ENCODE results near the gene CLEC3B. TPM values are rescaled to one million over a fixed set of nuclear protein-coding genes. Genes with fewer than 3 reads are reported as not detected.

The CLEC3B gene, protein sequence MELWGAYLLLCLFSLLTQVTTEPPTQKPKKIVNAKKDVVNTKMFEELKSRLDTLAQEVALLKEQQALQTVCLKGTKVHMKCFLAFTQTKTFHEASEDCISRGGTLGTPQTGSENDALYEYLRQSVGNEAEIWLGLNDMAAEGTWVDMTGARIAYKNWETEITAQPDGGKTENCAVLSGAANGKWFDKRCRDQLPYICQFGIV
- total RNA-seq (2021; fragmentation: NEBNext Ultra II Directional; extraction: Animal tissue kit (Norgen Biotek cat#: 25700)) (not detected in 2 replicates), polyA plus RNA-seq (2011; rRNA removed) (0.20 and 0.32 TPM in 2 replicates), polyA minus RNA-seq (2011; rRNA and poly(A)+ RNA removed) (not detected in 2 replicates)
- polyA plus RNA-seq (2011; cell fraction: cytosol; rRNA removed), result 0.22 TPM
- 0.56 TPM for polyA plus RNA-seq (2011; cell fraction: nucleus; rRNA removed)
- 0.45 TPM in 1 of 4 replicates, not detected in the others for polyA plus RNA-seq (2012, experiment 1 of 2)
- polyA plus RNA-seq (2012, experiment 2 of 2), result not detected
- 0.12 TPM for polyA plus RNA-seq (2013, experiment 1 of 2)
- polyA plus RNA-seq (2013, experiment 2 of 2), result 0.09 TPM
- not detected for polyA minus RNA-seq (2011; cell fraction: cytosol; rRNA and poly(A)+ RNA removed)
- 0.70 TPM for polyA minus RNA-seq (2011; cell fraction: nucleus; rRNA and poly(A)+ RNA removed)
- long read RNA-seq, experiment 1, partial matches to known transcripts, result 0 of 1 reads
- long read RNA-seq, experiment 1, other reads (novel, unspliced or antisense), result 1 of 1 reads
- long read RNA-seq, experiment 2, result 0 reads

- Histone ChIP-seq H3K9me3 (ENCODE audit: insufficient read depth in 2 of 2, low read depth in 1 of 2, low read length in 1 of 2) (no peaks in the 10 kb centered on the region), H3K9ac (replicated peaks in 1 of 4; ENCODE audit: extremely low read depth in 1 of 4, low read depth in 3 of 4, low read length in 3 of 4) (no peak within 1 kb of the TSS), H3K4me1 (replicated peaks in 1 of 4; ENCODE audit: control insufficient read depth in 3 of 4, insufficient read depth in 4 of 4, low read length in 3 of 4) (no peaks in the 10 kb centered on the region; a peak in 4 of 7 replicates), H2AFZ (ENCODE audit: low read length) (no peak within 1 kb of the TSS), H2BK12ac (ENCODE audit: low read depth, low read length) (no peak within 1 kb of the TSS), H3K27me3 (replicated peaks in 1 of 4; ENCODE audit: control insufficient read depth in 3 of 4, extremely low read depth in 1 of 4, insufficient read depth in 3 of 4, low read length in 3 of 4) (peaks cover 0 to 2% (median 0%) of the 10 kb centered on the region in 4 experiments; a peak in 1 of 7 replicates), H4K91ac (replicated peaks; ENCODE audit: insufficient read length, low read length) (no peak within 1 kb of the TSS), H2BK5ac (ENCODE audit: low read depth, low read length) (no peak within 1 kb of the TSS), H3K18ac (ENCODE audit: extremely low read depth, low read length) (no peak within 1 kb of the TSS), H4K20me1 (replicated peaks in 1 of 2; ENCODE audit: control insufficient read depth in 1 of 2, insufficient read depth in 2 of 2, low read length in 2 of 2) (peaks cover 0 to under 1% of the 10 kb centered on the region in 2 experiments), H3K56ac (replicated peaks; ENCODE audit: insufficient read length, low read depth, low read length) (no peak within 1 kb of the TSS), H3K4me3 (ENCODE audit: extremely low read depth in 1 of 4, insufficient read depth in 2 of 4, low read depth in 3 of 4, low read length in 4 of 4) (no peak within 1 kb of the TSS), H3K79me2 (ENCODE audit: control insufficient read depth in 1 of 2, insufficient read depth in 2 of 2, low read length in 2 of 2) (no peaks in the 10 kb centered on the region), H3K23me2 (ENCODE audit: low read depth, low read length) (no peaks in the 10 kb centered on the region), H3K23ac (ENCODE audit: insufficient read length) (no peak within 1 kb of the TSS), H3K36me3 (ENCODE audit: control insufficient read depth in 2 of 4, insufficient read depth in 4 of 4, low read length in 3 of 4) (no peaks in the 10 kb centered on the region), H3K79me1 (ENCODE audit: low read depth, low read length) (no peaks in the 10 kb centered on the region), H3K14ac (ENCODE audit: insufficient read length) (no peak within 1 kb of the TSS), H2AK5ac (ENCODE audit: low read depth, low read length) (no peak within 1 kb of the TSS), H3K27ac (ENCODE audit: low read depth, low read length) (no peak within 1 kb of the TSS), H3K4me2 (ENCODE audit: insufficient read depth in 1 of 2, low read depth in 2 of 2, low read length in 2 of 2) (no peak within 1 kb of the TSS), H2BK120ac (replicated peaks; ENCODE audit: low read depth, low read length) (no peak within 1 kb of the TSS), H4K8ac (ENCODE audit: extremely low read depth, insufficient read depth, low read length) (no peak within 1 kb of the TSS), H2BK15ac (ENCODE audit: low read length) (no peak within 1 kb of the TSS), H2BK20ac (ENCODE audit: low read length) (no peak within 1 kb of the TSS), H4K5ac (ENCODE audit: insufficient read length, low read depth, low read length) (no peak within 1 kb of the TSS), H3K4ac (replicated peaks; ENCODE audit: insufficient read length, low read depth, low read length) (no peak within 1 kb of the TSS)
- 81% methylated on average over 13 of the region's 13 CpGs; no CpG with 5 or more reads in 1 of the 2 experiments for WGBS, 2 experiments (ENCODE audit: extremely low coverage in 1 of 2, insufficient coverage in 1 of 2, insufficient read length in 1 of 2, insufficient replicate concordance in 2 of 2, low coverage in 1 of 2, low lambda C conversion rate in 2 of 2, missing lambda C conversion rate in 1 of 2)
- FAIRE-seq, result no peak
- CTCF ChIA-PET (ENCODE audit: partially characterized antibody), result interaction anchor here (3.1 kb wide), 1 partner anchor 11 kb away, joined by 15 read pairs; no protein-coding TSS in a partner anchor
- no peak for DNase-seq (ENCODE audit: low read depth in 1 of 2, low spot score in 2 of 2)
- POLR2A ChIA-PET (ENCODE audit: partially characterized antibody), result interaction anchor here (2.0 kb wide), 1 partner anchor 9 kb away, joined by 13 read pairs; no protein-coding TSS in a partner anchor
- TF ChIP-seq EGR1 (IDR thresholded peaks at IDR 0.05; ENCODE audit: borderline replicate concordance, low read depth, low read length), result no peak
- TF ChIP-seq KDM5A (IDR thresholded peaks at IDR 0.05; ENCODE audit: low read length), result no peak
- no peak for TF ChIP-seq JUND (IDR thresholded peaks at IDR 0.05; ENCODE audit: low read length)
- TF ChIP-seq YY1 (IDR thresholded peaks at IDR 0.05; ENCODE audit: low read depth, low read length), result no peak
- no peak for TF ChIP-seq SRF (IDR thresholded peaks at IDR 0.05; ENCODE audit: low read depth, low read length)
- no peak for TF ChIP-seq ZNF274 (IDR thresholded peaks at IDR 0.05; ENCODE audit: borderline replicate concordance, extremely low read depth, low read length)
- no peak for TF ChIP-seq ASH2L (IDR thresholded peaks at IDR 0.05; ENCODE audit: low read length)
- TF ChIP-seq KDM1A (IDR thresholded peaks at IDR 0.05; ENCODE audit: borderline replicate concordance, low read length), result no peak
- TF ChIP-seq RAD21 (IDR thresholded peaks at IDR 0.05 in 1 of 2, conservative IDR thresholded peaks at IDR 0.05 in 1 of 2; ENCODE audit: low read depth in 2 of 2, low read length in 2 of 2), result no peak
- TF ChIP-seq, protein P1, sequence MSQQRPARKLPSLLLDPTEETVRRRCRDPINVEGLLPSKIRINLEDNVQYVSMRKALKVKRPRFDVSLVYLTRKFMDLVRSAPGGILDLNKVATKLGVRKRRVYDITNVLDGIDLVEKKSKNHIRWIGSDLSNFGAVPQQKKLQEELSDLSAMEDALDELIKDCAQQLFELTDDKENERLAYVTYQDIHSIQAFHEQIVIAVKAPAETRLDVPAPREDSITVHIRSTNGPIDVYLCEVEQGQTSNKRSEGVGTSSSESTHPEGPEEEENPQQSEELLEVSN (IDR thresholded peaks at IDR 0.05), result no peak
- no peak for TF ChIP-seq TCF12 (IDR thresholded peaks at IDR 0.05; ENCODE audit: low read depth, low read length)
These were observed at the start of gene CLEC3B for GRCh38 chr3:45026038-45026437. Gene CLEC3B, plus strand, starts transcription at chr3:45026303. Its CDS starts 60 bp downstream, at chr3:45026363.
